GM12892 (cell line): ENCODE results near the gene RPL37.
"Not testable (repeated sequence)": the region's sequence is repeated elsewhere in the genome, so short reads cannot be mapped to it uniquely, and the experiment has no call there.

Experiments used
- POLR2A ChIP-seq: IDR thresholded peaks from 2 replicates; pipeline ENCODE4 v1.6.1; 2011; ENCODE audit warnings: low read depth, low read length, control low read depth
- POLR2AphosphoS5 ChIP-seq: IDR thresholded peaks from 2 replicates; pipeline ENCODE4 v1.6.1; 2011; ENCODE audit warnings: low read depth, low read length, control low read depth
- TAF1 ChIP-seq: IDR thresholded peaks from 2 replicates; pipeline ENCODE4 v1.6.1; 2011; ENCODE audit warnings: low read depth, mild to moderate bottlenecking, control low read depth, low read length, borderline replicate concordance

DNA sequence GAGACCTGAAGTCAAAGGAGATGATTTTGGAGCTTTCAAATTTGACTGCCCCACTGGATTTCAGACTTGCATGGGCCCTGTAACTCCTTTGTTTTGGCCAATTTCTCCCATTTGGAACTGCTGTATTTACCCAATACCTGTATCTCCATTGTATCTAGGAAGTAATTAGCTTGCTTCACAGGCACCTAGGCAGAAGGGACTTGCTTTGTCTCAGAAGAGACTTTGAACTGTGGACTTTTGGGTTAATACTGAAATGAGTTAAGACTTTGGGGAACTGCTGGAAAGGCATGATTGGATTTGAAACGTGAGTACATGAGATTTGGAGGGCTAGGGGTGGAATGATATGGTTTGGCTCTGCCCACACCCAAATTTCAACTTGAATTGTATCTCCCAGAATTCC, 48.0 kb upstream of the RPL37 start:
- not testable (repeated sequence) for TF ChIP-seq POLR2AphosphoS5, POLR2A, TAF1
